GM18861 (cell line): ENCODE data around the gene POLA2.
A peak's percentile ranks its signal among the peaks of the same experiment; 100 is the strongest.

Experiments used
- ATAC-seq: cut with Tn5 transposase; IDR thresholded peaks from one replicate; pipeline ENCODE4 v1.9.1; 2021; ENCODE audit not compliant: unreplicated experiment

The POLA2 gene

DNA sequence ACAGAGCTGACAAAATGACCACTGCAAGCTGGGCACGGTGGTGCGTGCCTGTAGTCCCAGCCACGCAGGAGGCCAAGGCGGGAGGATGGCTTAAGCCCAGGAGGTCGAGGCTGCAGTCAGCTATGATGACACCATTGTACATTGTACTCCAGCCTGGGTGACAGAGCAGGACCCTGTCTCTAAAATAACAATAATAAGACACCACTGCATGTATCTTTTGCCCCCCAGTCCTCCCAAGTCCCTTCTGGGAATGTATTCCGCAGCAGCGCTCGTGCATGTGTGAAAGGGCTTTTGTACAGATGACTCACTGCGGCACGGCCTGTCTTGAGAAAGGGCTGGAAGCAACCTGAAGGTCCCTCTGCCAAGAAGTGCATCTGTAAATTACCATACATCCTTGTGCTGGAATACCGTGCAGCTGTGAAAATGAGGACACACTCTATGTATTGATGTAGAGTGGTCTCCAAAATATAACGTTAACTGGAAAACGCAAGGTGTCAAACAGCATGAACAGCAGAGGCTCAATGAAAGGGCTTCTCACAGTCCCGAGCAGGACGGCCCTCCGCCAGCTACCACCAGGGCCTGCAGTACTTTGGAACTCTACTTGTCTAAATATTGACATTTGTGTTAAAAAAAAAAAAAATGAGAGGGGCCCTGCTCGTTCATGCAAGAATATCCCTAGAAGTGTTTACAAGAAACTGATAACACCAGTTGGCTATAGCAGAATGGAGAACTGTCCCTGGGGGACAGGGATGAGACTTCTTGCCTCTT is 43.9 kb downstream of the POLA2 start:
- ATAC-seq, result no peak

- ATAC-seq, result no peak
Observed at GRCh38 chr11:65307298-65308229, 45.8 kb downstream of the POLA2 start.

- ATAC-seq, result no peak
Observed at GRCh38 chr11:65308281-65308891, 46.6 kb downstream of the POLA2 start.

DNA sequence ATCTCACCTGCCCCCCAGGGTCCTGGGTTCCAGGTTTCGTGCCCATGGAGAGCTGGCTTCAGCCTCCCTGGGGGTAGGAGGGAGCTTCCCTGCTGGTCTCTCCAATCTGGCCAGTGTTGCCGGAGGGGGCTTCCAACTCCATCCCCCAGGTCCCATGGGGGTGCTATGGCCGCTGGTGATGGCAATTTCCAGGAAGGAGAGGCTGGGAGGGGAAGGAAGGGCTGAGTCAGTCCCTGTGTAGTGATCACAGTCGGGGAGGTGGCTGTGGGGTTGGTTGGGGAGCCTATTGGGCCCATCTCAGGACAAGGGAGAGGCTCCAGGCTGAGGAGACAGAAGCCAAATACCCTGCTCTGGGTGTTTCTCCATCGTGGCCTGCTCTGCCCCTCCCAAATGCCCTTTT is 47.2 kb downstream of the POLA2 start:
- no peak for ATAC-seq

GRCh38 chr11:65310215-65310614 is 48.5 kb downstream of the POLA2 start:
- ATAC-seq, result no peak

DNA sequence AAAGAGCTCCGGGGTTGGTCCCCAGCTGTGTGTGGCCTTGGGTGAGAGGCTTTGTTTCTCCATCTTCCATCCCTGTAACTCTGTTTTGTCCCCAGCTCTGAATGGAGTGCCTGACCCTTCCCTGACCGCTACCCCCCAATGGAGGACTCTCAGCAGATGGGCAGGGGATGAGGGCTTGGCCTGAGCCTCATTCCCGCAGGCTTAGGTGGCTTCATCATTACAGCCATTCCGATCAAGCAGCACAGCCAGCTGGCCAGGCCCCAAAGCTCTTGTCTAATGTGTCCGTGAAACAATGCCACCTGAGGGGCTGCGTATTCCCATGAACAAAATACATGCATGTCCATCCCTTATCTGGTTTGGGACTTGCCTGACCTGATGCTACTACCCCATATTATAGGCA is 49.0 kb downstream of the POLA2 start:
- ATAC-seq, result no peak

DNA sequence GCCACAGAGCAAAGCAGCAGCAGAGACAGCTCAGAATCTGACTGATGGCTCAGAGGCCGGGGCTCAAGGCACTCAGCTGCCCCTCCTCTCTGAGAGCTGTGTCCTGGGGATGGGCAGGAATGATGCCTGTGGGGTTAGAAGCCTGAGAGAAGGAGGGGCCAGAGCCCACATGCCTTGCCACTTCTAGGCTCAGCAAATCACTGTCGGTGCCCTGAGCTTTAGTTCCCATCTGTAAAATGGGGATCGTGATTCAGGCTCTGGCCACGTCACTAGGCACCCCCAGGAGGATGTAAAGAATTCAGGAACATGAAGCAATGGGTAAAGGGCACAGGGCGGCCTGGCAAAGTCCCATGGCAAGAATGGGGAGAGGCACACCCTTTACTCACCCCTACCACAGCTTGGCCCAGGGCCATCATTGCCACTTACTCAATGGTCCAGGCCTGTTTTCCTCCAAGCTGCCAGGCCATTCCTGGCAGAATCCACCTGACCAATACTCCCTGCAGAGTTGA is 49.5 kb downstream of the POLA2 start:
- no peak for ATAC-seq

- peak; percentile 50 for ATAC-seq
Observed at GRCh38 chr11:65314501-65315203, 52.9 kb downstream of the POLA2 start, which contains the start of gene CDC42EP2. Gene CDC42EP2 (plus strand): TSS chr11:65314866. CDS start chr11:65320899, 6,033 bp downstream.

- no peak for ATAC-seq
Observed at GRCh38 chr11:65315204-65315865, 53.6 kb downstream of the POLA2 start.

DNA sequence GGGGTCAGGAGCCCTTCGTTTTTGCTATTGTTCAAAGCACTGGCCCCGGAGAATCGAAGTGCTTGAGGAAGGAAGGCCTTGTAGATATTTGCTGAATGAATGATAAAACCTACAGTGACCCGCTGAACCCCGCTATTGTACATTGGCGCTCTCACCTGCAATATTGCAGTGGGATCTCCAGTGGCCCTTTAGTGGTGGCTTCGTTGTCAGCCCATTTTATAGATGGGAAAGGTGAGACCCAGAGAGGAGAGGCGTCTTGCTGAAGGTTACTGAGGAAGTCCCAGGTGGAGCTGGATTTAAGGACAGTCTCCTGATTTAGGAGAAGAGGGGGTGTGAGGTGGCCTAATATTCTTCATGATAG is 54.1 kb downstream of the POLA2 start:
- ATAC-seq, result no peak

DNA sequence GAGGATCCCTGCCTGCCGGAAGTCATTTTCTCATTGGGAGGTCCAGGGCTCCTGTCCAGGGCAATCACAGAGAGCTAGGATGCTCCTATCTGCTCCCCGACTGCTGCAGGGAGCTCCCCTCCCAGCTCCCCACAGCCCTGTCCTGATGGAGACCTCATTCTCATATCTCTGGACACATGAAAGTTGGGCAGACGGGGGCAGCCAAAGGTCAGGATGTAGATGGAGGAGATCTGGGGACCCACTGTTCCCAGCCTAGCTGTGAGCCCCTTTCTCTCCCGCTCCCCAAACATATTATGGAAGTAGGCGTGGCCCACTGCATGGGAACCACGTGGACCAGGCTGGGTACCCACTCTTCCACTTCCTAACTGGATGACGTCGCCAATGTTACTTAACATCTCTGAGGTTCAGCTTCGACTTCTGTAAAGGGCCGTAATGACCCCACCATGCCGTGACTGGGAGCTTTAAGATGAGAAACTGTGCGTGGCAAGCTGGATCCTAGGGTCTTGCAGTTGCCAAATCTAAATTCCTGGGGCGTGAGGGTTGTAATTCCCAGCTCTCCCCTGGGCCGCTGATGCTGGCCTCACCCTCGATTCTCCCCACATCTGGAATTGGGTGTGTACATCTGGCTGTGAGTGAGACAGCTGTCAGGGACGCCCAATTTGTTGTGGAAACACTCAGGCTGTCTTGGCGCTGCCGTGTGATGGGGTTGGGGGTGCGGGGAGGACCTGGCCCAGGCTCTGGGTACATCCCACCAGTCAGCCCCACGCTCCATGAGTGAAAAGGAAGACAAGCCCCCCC is 54.7 kb downstream of the POLA2 start:
- ATAC-seq, result no peak

DNA sequence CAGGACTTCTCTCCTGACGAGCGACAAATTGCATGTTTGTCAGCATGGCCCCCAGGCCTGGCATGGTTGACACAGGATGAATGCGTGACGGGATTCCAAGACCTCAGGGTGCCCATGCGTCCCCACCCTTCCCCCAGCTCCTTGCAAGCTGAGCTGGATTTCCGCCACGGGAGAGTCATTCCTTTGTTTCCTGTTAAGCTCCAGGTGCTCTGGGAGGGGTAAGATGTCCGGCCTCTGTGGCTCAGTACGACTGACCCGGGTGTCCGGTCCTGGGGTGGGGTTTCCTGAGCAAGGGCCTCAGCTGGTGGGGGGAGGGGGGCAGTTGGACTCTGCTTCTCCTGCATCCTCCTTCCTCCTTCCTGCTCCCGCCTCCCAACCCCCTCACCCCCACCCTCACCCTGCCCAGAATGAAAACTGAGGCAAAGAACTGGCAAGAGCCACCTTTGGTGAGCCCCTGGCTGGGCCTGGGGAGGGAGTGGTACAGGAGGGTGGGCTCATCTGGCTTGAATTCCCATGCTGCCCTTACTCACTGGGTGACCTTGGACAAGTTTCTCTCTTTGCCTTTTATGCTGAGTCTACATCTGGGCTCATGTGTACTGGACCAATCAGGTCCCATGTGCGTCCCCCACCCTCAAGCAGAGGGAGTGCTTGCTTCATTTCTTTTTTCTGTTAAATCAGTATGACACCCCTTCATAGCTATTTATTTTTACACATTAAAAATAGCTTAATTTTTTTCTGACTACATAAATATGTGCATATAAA is 55.4 kb downstream of the POLA2 start:
- no peak for ATAC-seq

GRCh38 chr11:65320386-65321075 is 58.8 kb downstream of the POLA2 start:
- no peak for ATAC-seq

- no peak for ATAC-seq
Observed at GRCh38 chr11:65321076-65321475, 59.3 kb downstream of the POLA2 start.

- ATAC-seq, result no peak
Observed at GRCh38 chr11:65321828-65322485, 60.2 kb downstream of the POLA2 start.

GRCh38 chr11:65323813-65324212 is 62.1 kb downstream of the POLA2 start:
- no peak for ATAC-seq

GRCh38 chr11:65325435-65325834 is 63.7 kb downstream of the POLA2 start:
- ATAC-seq, result no peak

DNA sequence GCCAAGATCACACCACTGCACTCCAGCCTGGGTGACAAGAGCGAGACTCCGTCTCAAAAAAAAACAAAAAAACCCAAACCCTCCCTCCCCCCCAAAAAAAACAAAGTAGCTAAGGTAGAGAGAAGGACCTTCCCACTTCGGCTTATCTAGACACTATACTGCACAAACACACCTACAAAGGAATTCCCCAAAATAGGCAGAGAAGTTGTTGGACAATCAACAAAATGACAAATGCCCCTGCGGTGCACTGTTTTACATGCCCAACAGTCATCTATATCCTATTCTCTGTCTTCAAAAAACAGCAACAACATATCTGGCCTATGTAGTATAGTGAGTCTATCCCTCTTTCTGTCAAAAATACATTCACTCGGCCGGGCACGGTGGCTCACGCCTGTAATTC is 65.3 kb downstream of the POLA2 start:
- no peak for ATAC-seq
